ENCODE measurements around the gene CHMP1B. TPM values are rescaled to one million over a fixed set of nuclear protein-coding genes. Genes with fewer than 3 reads are reported as not detected.

Gene CHMP1B
- total RNA-seq (39.1 TPM), polyA plus RNA-seq (46.0 TPM)

- peak; percentile 91 for DNase-seq (ENCODE audit: extremely low spot score)
- peak within 1 kb of the TSS; percentile 94 for H3K27ac ChIP-seq (ENCODE audit: low read depth)
- H3K4me1 ChIP-seq (ENCODE audit: insufficient read depth) = no peaks in the 10 kb centered on the region
- H3K4me3 ChIP-seq (ENCODE audit: low read depth, low read length) = peak within 1 kb of the TSS; percentile 84
- H3K36me3 ChIP-seq (ENCODE audit: insufficient read depth) = no peaks in the 10 kb centered on the region
- WGBS = under 1% methylated on average over 53 of the region's 53 CpGs
Observed at GRCh38 chr18:11851146-11851805, at the start of gene CHMP1B. TSS of gene CHMP1B (plus strand) at chr18:11851413. CDS start at chr18:11851512, 99 bp downstream.

- H3K36me3 ChIP-seq (ENCODE audit: insufficient read depth) = no peaks in the 10 kb centered on the region
- H3K4me3 ChIP-seq (ENCODE audit: low read depth, low read length) = no peak overlapping the region
- H3K27ac ChIP-seq (ENCODE audit: low read depth) = no peak overlapping the region
- no peaks in the 10 kb centered on the region for H3K4me1 ChIP-seq (ENCODE audit: insufficient read depth)
- no peak for DNase-seq (ENCODE audit: extremely low spot score)
- WGBS = 89% methylated on average over 4 of the region's 4 CpGs
Observed at GRCh38 chr18:11801573-11801972, 49.6 kb upstream of the CHMP1B start.

GRCh38 chr18:11802158-11802557 is 49.1 kb upstream of the CHMP1B start:
- H3K36me3 ChIP-seq (ENCODE audit: insufficient read depth) = no peaks in the 10 kb centered on the region
- no peak overlapping the region for H3K27ac ChIP-seq (ENCODE audit: low read depth)
- H3K4me1 ChIP-seq (ENCODE audit: insufficient read depth) = no peaks in the 10 kb centered on the region
- no peak for DNase-seq (ENCODE audit: extremely low spot score)
- no peak overlapping the region for H3K4me3 ChIP-seq (ENCODE audit: low read depth, low read length)
- whole genome bisulfite sequencing = 95% methylated on average over 6 of the region's 6 CpGs

GRCh38 chr18:11802586-11802985 is 48.6 kb upstream of the CHMP1B start:
- Histone ChIP-seq H3K36me3 (ENCODE audit: insufficient read depth) (no peaks in the 10 kb centered on the region), H3K4me1 (ENCODE audit: insufficient read depth) (no peaks in the 10 kb centered on the region), H3K27ac (ENCODE audit: low read depth) (no peak overlapping the region), H3K4me3 (ENCODE audit: low read depth, low read length) (no peak overlapping the region)
- WGBS = 91% methylated on average over 10 of the region's 10 CpGs
- DNase-seq (ENCODE audit: extremely low spot score) = no peak

GRCh38 chr18:11807233-11807632 is 44.0 kb upstream of the CHMP1B start:
- Histone ChIP-seq H3K27ac (ENCODE audit: low read depth) (no peak overlapping the region), H3K4me3 (ENCODE audit: low read depth, low read length) (no peak overlapping the region), H3K36me3 (ENCODE audit: insufficient read depth) (no peaks in the 10 kb centered on the region), H3K4me1 (ENCODE audit: insufficient read depth) (no peaks in the 10 kb centered on the region)
- WGBS = 95% methylated on average over 7 of the region's 7 CpGs
- no peak for DNase-seq (ENCODE audit: extremely low spot score)

GRCh38 chr18:11808001-11808855 is 43.0 kb upstream of the CHMP1B start:
- no peak for DNase-seq (ENCODE audit: extremely low spot score)
- Histone ChIP-seq H3K4me1 (ENCODE audit: insufficient read depth) (no peaks in the 10 kb centered on the region), H3K36me3 (ENCODE audit: insufficient read depth) (no peaks in the 10 kb centered on the region), H3K4me3 (ENCODE audit: low read depth, low read length) (no peak overlapping the region), H3K27ac (ENCODE audit: low read depth) (no peak overlapping the region)
- 57% methylated on average over 11 of the region's 11 CpGs for WGBS

GRCh38 chr18:11809895-11810294 is 41.3 kb upstream of the CHMP1B start:
- WGBS = 95% methylated on average over 6 of the region's 6 CpGs
- Histone ChIP-seq H3K4me1 (ENCODE audit: insufficient read depth) (no peaks in the 10 kb centered on the region), H3K4me3 (ENCODE audit: low read depth, low read length) (no peak overlapping the region), H3K27ac (ENCODE audit: low read depth) (no peak overlapping the region), H3K36me3 (ENCODE audit: insufficient read depth) (no peaks in the 10 kb centered on the region)
- DNase-seq (ENCODE audit: extremely low spot score) = no peak

GRCh38 chr18:11810379-11810778 is 40.8 kb upstream of the CHMP1B start:
- Histone ChIP-seq H3K4me1 (ENCODE audit: insufficient read depth) (no peaks in the 10 kb centered on the region), H3K36me3 (ENCODE audit: insufficient read depth) (no peaks in the 10 kb centered on the region), H3K27ac (ENCODE audit: low read depth) (no peak overlapping the region), H3K4me3 (ENCODE audit: low read depth, low read length) (no peak overlapping the region)
- no peak for DNase-seq (ENCODE audit: extremely low spot score)
- 82% methylated on average over 3 of the region's 3 CpGs for WGBS

- 91% methylated on average over 11 of the region's 11 CpGs for WGBS
- H3K27ac ChIP-seq (ENCODE audit: low read depth) = no peak overlapping the region
- no peaks in the 10 kb centered on the region for H3K4me1 ChIP-seq (ENCODE audit: insufficient read depth)
- no peak overlapping the region for H3K4me3 ChIP-seq (ENCODE audit: low read depth, low read length)
- no peaks in the 10 kb centered on the region for H3K36me3 ChIP-seq (ENCODE audit: insufficient read depth)
- no peak for DNase-seq (ENCODE audit: extremely low spot score)
Observed at GRCh38 chr18:11811009-11811408, 40.2 kb upstream of the CHMP1B start.

GRCh38 chr18:11817229-11817628 is 34.0 kb upstream of the CHMP1B start:
- WGBS = 86% methylated on average over 6 of the region's 6 CpGs
- H3K4me3 ChIP-seq (ENCODE audit: low read depth, low read length) = no peak overlapping the region

GRCh38 chr18:11818486-11819203 is 32.6 kb upstream of the CHMP1B start:
- WGBS = 76% methylated on average over 17 of the region's 17 CpGs
- H3K36me3 ChIP-seq (ENCODE audit: insufficient read depth) = no peaks in the 10 kb centered on the region
- no peak for DNase-seq (ENCODE audit: extremely low spot score)
- no peaks in the 10 kb centered on the region for H3K4me1 ChIP-seq (ENCODE audit: insufficient read depth)
- no peak overlapping the region for H3K4me3 ChIP-seq (ENCODE audit: low read depth, low read length)
- H3K27ac ChIP-seq (ENCODE audit: low read depth) = no peak overlapping the region

More at GRCh38 chr18:11817229-11817628, 34.0 kb upstream of the CHMP1B start:
- no peaks in the 10 kb centered on the region for H3K4me1 ChIP-seq (ENCODE audit: insufficient read depth)
- no peak overlapping the region for H3K27ac ChIP-seq (ENCODE audit: low read depth)
- no peaks in the 10 kb centered on the region for H3K36me3 ChIP-seq (ENCODE audit: insufficient read depth)
- no peak for DNase-seq (ENCODE audit: extremely low spot score)

GRCh38 chr18:11819938-11820337 is 31.3 kb upstream of the CHMP1B start:
- no peaks in the 10 kb centered on the region for H3K36me3 ChIP-seq (ENCODE audit: insufficient read depth)
- no peak overlapping the region for H3K4me3 ChIP-seq (ENCODE audit: low read depth, low read length)
- no peak overlapping the region for H3K27ac ChIP-seq (ENCODE audit: low read depth)
- 96% methylated on average over 2 of the region's 2 CpGs for WGBS
- no peak for DNase-seq (ENCODE audit: extremely low spot score)
- no peaks in the 10 kb centered on the region for H3K4me1 ChIP-seq (ENCODE audit: insufficient read depth)

GRCh38 chr18:11820697-11821096 is 30.5 kb upstream of the CHMP1B start:
- Histone ChIP-seq H3K4me3 (ENCODE audit: low read depth, low read length) (no peak overlapping the region), H3K4me1 (ENCODE audit: insufficient read depth) (no peaks in the 10 kb centered on the region), H3K36me3 (ENCODE audit: insufficient read depth) (no peaks in the 10 kb centered on the region), H3K27ac (ENCODE audit: low read depth) (no peak overlapping the region)
- WGBS = 68% methylated on average over 2 of the region's 2 CpGs
- no peak for DNase-seq (ENCODE audit: extremely low spot score)

Measured in urinary bladder (tissue), 4 donors.